GM10266 (cell line): ENCODE results near the gene TNF.
A peak's percentile ranks its signal among the peaks of the same experiment; 100 is the strongest.

Experiments
- DNase-seq: peaks from one replicate; pipeline ENCODE4 v3.0.0; 2012; ENCODE audit errors: extremely low spot score
- TF ChIP-seq, protein P1 (sequence below): IDR thresholded peaks from 2 replicates; pipeline ENCODE4 v1.5.1; 2012; ENCODE audit warnings: mild to moderate bottlenecking, low read depth; ENCODE audit not compliant: control insufficient read depth, insufficient read depth; ENCODE audit errors: missing control alignments

The TNF gene

DNA sequence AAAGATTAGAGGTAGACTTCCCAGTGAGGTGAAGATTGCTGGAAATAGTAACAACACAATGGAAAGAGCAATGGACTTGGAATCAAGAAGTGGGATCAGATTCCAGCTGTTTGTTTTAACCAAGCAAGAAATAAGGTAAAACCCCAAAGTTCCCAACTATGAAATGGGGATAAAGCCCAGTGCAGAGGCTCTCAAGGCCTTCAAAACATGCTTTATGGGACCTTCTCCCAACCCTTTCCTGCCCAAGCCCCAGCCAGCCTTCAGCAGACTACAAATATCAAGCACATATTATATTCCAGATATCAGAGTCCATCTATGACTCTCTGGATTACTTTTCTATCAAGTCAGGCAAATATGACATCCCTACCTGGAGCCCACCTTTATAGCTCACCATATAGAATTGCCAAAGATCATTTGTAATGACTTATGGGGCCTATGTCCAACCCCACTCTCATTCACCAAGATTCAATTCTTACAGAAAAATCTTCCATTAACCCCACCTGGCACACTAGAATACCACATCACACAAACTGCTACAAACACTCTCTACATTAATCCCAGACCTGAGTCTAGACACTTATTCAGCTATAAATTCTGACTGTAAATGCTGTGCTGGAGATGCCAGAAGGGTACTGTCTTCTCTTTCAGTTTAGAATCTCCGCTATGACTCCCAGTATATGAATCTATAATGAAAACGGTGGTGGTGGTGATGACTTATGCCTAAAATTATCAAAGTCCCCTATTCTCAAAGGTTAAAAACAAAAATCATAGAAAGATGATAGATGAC lies 39.6 kb upstream of the TNF start:
- TF ChIP-seq, protein P1, sequence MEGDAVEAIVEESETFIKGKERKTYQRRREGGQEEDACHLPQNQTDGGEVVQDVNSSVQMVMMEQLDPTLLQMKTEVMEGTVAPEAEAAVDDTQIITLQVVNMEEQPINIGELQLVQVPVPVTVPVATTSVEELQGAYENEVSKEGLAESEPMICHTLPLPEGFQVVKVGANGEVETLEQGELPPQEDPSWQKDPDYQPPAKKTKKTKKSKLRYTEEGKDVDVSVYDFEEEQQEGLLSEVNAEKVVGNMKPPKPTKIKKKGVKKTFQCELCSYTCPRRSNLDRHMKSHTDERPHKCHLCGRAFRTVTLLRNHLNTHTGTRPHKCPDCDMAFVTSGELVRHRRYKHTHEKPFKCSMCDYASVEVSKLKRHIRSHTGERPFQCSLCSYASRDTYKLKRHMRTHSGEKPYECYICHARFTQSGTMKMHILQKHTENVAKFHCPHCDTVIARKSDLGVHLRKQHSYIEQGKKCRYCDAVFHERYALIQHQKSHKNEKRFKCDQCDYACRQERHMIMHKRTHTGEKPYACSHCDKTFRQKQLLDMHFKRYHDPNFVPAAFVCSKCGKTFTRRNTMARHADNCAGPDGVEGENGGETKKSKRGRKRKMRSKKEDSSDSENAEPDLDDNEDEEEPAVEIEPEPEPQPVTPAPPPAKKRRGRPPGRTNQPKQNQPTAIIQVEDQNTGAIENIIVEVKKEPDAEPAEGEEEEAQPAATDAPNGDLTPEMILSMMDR = no peak
- no peak for DNase-seq

GRCh38 chr6:31538805-31539400 lies 36.5 kb upstream of the TNF start:
- DNase-seq = no peak
- TF ChIP-seq, protein P1 = no peak

GRCh38 chr6:31540640-31541039 lies 34.7 kb upstream of the TNF start:
- no peak for DNase-seq
- TF ChIP-seq, protein P1 = no peak

GRCh38 chr6:31541059-31541657 lies 34.2 kb upstream of the TNF start:
- peak; percentile 60 for DNase-seq
- TF ChIP-seq, protein P1 = no peak

- TF ChIP-seq, protein P1 = no peak
- peak; percentile 92 for DNase-seq
Measured at GRCh38 chr6:31541658-31542521, 33.5 kb upstream of the TNF start, which contains the start of gene DDX39B. Gene DDX39B (minus strand): TSS chr6:31542003. CDS start chr6:31540532, 1,471 bp downstream.

- no peak for DNase-seq
- TF ChIP-seq, protein P1 = no peak
Measured at GRCh38 chr6:31543639-31544038, 31.7 kb upstream of the TNF start.
